ENCODE results near the gene PACRG.

PACRG gene

DNA sequence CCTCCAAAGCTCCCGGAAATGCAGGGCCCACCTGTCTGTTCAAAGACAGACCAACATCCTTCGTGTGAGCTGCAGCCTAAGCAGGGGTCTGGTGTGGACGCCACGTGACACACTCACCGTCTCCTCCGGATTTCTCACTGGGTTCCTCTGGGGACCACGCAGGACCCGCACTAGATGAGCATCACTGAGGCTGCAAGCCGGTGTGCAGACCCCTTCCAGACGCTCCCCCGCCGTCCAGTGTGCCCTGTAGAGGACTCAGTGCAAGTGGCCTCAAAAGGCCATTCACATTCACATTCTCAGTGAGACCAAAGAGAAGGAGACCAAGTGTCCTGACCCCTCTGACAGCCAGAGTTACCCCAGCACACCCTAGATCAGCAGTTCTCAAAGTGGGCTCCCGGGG is 595.5 kb downstream of the PACRG start:
- DNase-seq, result no peak

DNA sequence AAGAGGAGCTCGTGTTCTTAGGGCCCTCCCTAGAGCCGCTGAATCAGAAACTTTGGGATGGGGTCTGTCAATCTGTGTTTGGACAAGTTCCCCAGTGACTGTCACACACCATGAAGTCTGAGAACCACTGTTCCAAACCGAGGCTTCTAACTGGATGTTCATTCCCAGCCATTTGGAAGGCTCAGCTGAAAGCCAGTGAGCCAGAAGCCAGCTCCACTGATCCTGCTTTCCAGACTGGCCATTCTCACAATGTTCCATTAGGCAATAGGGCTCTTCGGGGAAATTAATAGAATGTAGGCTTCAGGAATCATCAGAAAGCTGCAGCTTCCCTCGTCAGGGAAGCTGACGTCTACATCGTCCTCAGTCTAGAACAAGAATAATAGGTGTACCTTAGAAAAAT is 595.9 kb downstream of the PACRG start:
- DNase-seq, result no peak

DNA sequence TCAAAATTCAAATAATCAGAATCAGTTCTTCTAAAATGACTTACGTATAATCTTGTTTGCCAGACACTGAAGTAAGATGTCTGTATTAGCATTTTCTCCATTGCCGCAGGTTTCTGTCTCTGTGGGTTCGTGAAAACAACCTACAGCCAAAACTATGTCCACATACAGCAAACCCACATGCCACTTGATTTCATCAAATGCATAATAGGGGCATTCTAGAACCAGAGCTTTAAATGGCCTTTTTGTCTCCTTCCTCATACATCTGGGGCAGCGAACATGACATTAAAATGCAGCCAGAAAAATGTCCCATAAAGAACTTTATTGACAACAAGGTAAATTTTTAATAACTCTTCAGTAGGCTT is 596.5 kb downstream of the PACRG start:
- DNase-seq, result no peak

DNA sequence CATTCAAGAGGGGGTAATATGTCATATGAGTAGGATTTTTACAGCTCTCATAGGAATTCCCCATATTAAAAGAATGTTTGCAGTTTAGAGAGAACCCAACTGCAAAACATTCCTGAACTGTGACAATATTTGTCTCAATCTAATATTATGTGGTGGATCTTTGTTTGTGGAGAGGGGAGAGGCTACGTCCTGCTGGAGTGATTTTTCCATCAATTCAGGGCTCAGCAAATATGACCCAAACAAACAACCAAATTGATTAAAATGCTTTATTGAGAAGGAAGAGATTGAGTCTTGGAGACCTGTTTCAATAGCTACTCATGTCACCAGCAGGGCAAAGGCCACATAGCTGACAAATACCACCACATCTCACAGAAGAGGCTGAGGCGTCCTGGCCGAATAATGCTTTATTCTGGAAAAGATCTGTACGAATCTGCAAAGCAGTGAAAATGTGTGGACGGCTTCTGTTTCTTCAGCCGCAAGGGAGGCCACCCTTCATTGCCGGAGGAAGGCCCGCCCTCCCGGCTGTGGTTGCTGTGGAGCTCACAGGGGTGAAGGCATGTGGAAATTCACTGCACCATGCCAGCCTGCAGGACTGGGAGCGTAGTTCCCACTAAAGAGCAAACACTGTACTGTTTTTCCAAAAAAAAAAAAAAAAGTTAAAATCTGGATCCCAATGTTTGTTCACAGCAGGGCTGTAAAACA is 597.1 kb downstream of the PACRG start:
- no peak for DNase-seq

DNA sequence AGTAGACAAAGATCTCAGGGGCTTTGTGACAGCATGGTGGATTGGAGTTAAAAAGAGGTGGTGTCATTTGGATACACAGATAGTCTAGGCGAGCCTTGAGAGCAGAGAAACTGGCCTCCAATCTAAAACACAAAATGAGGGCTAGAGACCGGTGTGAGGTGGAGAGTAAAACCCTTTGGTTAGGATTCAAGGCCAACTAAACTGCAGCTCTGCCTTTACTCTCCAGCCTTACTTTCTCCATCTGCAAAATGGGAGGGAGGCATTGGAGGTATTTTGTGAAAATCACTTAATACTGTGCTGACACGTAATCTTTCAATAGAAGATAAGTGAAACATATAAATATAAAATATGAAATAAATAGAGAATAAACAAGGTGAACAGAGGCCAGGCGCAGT is 597.6 kb downstream of the PACRG start:
- DNase-seq, result no peak

DNA sequence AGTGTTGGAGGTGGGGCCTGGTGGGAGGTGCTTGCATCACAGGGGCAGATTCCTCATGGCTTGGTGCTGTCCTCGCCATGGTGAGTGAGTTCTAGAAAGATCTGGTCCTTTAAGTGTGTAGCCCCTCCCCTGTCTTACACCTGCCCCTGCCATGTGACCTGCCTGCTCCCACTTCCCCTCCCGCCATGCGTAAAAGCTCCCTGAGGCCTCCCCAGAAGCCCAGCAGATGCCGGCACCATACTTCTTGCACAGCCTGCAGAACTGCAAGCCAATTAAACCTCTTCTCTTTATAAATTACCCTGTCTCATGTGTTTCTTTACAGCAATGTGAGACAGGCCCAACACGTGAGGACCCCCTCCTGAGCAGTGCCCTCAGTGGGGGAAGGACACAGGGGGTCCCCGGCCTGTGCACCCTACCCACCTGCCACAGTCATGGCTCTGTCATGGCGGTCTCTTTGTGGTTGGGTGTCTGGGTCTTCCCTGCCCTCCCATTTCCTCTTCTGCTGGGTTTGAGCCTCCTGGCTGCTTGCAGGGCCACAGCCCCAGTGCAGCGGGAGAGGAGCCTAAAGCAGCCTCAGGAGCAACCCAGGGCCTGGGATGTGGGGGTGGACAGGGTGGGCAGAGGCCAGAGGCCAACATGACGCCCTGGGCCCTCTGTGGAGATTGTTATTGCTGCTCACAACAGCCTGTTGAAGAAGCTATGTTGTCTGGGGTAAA is 599.5 kb downstream of the PACRG start:
- DNase-seq, result no peak

DNA sequence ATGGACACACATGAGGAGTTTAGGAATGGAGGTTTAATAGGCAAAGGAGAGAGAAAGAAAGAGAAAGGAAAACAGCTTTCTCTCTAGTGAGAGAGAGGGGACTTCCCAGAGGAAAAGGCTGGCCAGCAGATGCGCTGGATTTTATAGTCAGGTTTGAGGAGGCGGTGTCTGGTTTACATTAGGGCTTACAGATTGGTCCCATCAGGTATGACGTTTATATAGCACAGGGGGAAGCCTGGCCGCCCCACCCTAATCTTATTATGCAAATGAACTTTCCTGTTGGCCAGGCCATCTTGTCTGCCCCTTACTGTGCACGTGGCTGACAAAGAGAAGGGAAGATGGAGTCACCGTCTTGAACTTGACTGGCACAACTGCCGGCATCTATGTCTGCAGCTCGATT is 600.1 kb downstream of the PACRG start:
- DNase-seq, result no peak

DNA sequence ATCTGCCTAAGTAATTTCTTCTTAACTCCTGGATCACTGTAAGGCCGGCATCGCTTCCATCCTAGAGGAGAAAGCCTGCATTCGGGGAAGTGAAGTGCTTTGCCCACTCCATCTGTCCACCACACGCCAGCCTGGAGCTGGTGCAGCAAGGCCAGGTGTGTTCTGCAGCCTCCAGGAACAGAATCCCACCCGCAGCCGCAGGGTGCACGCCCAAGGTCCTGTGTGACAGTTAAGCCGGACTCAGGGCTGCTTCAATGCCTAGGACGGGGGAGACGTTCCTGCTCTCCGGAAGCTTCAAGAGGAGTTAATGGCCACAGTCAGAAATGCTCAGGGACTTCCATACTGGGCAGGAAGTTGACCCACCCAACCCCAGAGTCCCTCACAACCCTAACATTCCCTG is 600.6 kb downstream of the PACRG start:
- DNase-seq, result no peak

DNA sequence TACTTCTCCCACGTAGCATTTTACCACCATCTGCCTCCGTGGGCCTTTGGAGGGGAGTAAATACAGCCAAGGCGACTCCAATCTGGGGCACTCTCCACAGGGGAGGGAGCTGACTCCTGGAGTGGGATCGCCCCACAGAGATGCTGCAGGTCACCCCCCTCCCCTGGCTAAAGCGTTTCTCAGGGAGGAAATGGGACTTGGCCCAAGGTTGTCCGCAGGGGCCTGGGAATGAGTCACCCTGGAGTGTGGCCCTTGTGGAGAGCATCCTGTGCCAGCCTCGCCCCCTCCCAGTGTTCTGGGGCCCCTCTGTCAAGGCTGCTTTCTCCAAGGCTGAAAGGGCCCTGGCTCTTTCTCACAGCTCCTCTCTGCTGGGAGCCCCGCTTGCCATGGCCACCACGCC is 602.2 kb downstream of the PACRG start:
- DNase-seq, result no peak

DNA sequence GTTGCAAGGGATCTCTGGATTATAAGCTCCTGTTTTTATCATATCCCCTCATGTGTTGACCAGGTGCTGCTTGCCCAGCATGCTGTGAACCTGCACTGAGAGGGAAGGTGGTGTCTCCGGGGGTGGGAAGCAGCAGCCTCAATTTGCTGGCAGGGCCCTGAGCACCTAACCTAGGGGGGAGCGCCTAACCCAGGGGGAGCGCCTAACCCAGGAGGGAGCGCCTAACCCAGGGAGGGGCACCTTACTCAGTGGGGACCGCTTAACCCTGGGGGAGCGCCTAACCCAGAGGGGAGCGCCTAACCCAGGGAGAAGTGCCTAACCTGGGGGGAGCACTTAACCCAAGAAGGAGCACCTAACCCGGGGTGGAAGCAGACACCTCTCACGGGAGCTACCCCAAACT is 603.5 kb downstream of the PACRG start:
- no peak for DNase-seq

DNA sequence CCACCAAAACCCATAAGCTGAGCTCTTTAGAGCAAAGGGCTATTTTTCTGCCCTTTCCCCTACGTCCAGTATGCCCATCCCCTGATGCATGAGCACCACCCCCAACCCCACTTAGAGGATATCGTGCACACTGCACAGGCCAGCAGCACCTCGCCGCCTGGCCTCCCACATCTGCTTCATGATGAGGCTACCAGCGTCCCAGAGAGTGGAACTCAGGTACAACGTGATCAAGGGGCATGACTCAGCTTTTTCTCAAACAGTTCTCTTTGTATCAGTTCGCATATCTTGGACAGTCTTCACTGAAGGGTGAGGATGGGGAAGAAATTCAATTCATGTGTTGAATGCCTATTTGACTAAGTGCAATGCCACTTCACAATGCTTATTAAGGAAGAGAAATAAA is 604.8 kb downstream of the PACRG start:
- DNase-seq, result no peak

DNA sequence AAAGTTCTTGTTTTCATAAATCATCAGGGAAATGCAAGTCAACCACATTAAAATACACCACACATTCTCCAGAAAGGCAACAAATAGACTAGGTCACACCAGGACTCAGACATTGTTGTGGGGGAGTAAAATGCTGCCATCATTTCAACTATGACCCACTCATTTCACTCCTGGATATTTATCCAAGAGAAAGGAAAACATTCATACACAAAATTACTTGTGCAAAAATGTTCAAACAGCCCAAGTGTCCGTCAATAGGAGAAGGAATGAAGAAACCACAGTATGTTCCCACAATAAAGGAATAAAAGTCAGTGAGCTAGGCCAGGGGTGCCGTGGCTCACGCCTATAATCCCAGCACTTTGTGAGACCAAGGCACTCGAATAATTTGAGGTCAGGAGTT is 605.3 kb downstream of the PACRG start:
- no peak for DNase-seq

DNA sequence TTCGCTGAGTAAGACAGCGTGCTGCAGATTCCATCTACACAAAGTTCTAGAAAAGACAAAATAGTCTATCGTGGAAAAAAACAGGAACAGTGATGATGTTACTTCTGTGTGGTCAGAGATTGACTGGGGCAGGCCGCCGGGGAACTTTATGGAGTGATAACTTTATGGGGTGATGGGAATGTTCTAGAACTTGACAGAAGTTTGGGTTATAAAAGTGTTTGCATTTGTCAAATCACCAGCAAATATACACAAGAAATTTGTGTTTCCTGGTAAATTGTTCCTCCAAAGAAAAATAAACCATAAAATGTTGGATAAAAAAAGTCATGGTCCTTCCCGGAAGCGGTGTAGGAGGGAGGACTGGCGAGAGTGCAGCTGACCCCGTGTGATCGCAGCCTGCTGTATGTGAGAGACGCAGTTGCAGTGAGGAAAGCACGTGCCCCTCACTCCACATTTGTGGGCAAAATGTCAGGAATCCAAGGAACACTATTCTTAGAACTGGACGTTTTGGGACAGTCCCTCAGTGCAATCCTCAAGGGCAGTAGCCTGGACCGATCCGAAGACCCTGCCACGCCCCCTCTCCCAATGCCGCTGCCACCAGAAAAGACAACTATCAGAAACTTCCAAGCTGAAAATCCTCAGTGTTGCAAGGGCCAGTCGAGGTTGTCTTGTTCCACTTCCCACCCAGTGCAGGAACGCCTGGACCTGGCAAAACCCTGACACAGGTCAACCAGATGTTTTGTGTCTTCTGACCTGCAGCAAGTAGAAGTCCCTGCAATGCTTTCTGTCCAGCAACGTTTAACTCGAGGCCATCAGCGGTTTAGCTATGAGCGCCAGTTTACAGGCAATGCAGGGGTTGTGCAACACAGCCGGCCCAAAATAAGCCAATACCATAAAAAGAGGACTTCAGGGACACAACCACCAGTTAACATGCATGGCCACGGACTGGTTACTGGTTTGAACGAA is 606.2 kb downstream of the PACRG start:
- DNase-seq, result peak in 1 of 2 experiments; percentile 10

DNA sequence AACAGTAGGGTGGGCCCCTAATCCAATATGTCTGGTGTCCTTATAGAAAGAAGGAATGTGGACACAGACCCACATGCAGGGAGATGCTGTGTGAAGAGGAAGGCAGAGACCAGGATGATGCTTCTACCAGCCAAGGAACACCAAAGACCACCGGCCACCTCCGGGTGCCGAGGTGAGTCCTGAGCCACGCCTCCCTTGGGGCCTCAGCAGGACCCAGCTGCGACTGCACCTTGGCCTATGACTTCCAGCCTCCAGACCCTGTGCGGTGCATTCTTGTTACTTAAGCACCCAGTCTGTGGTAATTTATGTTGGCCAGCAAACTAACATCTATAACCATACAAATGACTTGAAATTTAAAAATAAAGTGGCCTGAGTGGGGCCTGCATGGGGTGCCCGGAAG is 607.3 kb downstream of the PACRG start:
- DNase-seq, result no peak

DNA sequence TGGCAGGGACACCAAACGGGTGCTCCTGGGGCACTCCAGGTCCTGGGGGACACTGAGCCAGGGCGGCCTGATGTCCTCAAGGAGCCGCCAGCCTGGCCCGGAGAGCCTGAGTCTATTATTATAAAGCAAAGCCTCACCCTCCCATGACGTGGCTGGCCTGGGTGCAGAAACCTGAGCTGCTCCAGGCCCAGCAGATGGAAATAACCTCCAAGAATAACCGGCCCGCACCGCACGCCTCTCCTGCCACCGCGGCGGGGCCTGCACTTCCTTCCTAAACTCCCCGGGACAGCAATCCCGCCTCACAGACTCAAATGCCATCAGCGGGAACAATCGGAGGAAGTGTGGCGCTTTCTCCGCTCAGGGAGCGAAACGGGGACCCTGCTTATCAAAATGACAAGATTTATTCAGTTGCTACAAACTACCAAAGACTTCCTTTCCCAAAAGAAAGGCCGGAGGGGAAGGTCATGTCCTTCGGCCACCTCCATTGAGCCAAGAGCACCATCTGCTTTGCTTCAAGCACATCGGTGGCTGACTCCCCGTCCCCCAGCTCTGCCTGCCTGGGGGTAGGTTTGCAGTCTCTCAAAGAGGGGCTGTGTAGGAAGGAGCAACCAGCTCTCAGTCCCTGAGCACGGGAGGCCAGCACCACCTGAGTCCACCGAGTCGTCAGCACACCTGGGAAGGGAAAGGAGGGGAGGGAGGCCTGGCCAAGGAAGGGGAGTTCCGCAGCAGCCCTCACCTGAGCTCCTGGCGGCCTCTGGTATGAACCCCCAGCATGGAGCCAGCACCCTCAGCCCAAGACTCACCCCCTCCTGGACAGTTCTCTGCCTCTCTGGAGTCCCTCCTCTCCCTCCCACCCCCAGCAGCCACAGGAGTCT is 608.1 kb downstream of the PACRG start:
- DNase-seq, result no peak

DNA sequence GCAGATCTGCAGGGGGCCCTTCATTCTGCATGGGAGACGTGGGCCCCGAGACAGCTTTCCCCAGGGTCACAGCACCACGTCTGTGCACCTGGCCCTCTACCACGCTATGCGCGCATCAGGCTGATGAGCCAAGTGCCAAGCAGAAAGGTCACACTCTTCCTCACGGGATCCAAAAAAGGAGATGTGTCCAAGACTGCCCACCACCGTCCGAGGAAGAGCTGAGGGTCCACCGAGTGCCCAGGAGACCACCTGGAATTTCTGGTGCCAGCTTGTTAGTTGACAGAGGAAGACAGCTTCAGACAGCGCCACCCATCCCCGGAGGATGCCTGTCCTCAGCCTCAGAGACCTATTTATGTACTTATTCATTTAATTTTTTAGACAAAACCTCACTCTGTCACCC is 609.2 kb downstream of the PACRG start:
- DNase-seq, result no peak

DNA sequence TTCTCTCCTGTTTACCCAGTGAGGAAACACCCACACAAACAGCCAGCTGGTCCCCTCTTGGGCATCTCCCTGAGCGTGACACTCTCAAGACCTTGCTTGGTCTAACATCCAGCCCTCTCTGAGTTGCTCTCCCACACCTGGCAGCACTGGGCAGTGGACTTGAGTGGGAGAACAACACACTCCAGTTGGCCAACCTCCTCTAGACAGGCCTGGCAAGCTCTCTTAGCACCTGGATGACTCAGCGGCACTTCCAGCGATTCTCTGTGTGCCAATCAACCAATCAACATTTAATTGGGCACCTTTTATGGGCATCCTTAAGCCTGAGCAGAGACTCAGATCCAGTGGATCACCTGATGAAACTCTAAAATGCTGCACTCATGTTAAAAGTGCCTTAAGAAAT is 610.2 kb downstream of the PACRG start:
- DNase-seq, result no peak

DNA sequence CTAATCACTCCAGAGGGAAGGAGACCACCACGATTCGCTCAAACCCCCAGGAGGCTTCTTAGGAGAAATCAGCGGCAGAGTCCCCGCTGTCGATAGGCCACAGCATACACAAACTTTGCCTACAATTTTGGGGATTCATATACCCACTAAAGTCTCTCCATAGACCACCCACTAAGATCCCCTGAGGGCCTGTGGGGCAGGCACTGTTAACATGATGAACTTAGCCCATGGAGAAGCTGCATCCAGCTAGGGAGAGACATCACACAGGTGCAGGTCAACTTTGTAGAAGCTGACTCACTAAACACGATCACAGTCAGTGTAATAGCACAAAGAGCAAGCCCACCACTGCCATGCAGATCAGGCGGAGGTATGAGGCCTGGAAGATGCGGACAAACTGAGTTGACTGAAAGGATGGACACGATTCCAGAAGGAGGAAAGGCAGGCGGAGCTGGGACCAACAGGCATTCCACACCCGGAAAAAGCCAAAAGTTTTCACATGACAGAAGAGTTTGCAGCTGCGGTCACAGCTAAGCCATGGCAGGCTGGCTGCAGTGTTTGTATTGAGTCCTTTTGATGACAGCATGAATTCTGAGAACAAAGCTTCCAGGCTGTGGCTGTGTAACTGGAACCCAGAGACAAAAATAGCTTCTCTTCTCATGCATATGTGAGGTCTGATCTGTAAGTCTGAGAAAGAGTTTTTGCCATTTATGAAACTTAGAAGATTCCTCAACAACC is 611.1 kb downstream of the PACRG start:
- no peak for DNase-seq

DNA sequence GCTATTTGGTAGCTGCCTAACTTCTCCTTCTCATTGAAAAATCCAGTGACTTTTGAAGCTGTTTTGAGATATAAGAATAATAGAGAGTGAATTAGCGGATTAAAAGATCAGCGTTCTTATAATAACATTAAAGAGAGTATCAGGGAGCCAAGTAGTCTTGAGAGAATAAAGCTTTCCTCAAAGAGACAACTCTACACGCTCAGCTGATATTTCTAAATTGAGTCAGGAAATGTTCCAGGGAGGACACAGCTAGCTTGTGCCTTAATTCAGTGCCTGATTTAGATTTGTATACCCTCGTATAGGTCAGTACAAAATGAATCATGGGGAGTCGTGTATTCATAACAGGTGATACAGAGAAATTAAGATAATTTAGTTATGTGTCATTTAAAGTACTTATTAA is 611.7 kb downstream of the PACRG start:
- no peak for DNase-seq

DNA sequence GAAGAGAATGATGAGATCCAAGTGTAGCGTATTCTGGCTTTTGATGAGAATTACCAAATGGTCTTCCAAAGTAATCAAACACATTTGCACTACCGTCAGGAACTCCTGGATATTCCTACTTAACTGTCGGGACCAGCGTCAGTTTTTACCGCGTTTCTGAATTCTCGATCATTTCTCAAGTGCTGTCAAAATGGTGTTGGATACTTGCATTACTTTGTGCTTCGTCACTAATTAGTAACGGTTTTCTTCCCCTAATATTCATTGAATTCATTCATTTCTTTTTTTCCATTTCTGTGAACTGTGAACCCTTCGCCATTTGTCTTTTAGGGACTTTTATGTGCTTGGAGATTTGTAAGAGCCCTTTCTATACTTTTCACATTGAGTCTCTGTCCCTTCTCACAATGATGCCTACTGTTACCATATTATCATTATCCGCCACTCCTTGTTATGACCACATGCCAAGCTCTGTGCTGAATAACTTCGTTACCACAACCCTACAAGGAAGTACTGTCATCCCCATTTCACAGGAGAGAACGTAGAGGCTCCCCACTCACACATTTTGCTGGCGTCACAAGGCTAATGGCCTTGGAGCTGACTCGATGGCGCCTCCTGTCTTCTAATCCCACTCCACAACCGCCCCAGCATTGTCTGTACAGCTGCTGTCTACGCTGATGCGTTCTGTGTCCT is 612.6 kb downstream of the PACRG start:
- DNase-seq, result no peak
